Measurements from ENCODE around the gene RGS12. TPM values are rescaled to one million over a fixed set of nuclear protein-coding genes. Genes with fewer than 3 reads are reported as not detected.

Gene RGS12
- total RNA-seq, 1 experiment from 2014 or later: 16.9 TPM

DNA sequence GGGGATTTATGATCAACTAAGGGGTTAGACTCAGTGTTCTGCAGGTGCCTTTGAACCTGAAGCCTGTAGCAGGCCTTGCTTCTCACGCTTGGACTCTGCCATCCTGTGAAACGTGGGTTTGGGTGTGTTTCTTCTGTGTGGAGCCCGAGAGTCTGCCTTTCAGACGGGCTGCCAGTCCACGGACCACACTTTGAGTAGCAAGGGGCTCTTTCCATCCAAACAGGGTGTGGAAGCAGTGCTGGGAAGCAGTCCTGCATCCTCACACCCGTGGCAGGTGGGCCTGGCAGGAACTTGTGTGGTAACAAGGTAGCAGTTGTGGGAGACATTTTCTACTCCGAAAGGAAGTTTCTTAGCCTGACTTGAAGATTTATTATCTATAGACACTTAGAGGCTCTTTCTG lies 22.7 kb downstream of the RGS12 start:
- H3T11ph ChIP-seq (ENCODE audit: low read length): no peak overlapping the region
- no peak overlapping the region for H2BK12ac ChIP-seq (ENCODE audit: insufficient read length, low read depth, low read length)
- H3K79me2 ChIP-seq (ENCODE audit: insufficient read depth, low read length): no peaks in the 10 kb centered on the region
- H3K56ac ChIP-seq (ENCODE audit: insufficient read length, low read depth, low read length): no peak overlapping the region
- H2BK5ac ChIP-seq (ENCODE audit: insufficient read length, low read length): no peak overlapping the region
- no peak overlapping the region for H2BK20ac ChIP-seq (ENCODE audit: low read depth, low read length, poor library complexity, severe bottlenecking)
- Mint-ChIP-seq H3K36me3 (ENCODE audit: insufficient read depth in 1 of 3, low read depth in 3 of 3) (peaks cover 2 to 23% (median 15%) of the 10 kb centered on the region in 3 experiments; a peak in 5 of 7 replicates), H3K27ac (no peak overlapping the region), H3K9me3 (no peaks in the 10 kb centered on the region), H3K4me3 (no peak overlapping the region), H3K4me1 (peaks cover 0 to 9% of the 10 kb centered on the region in 2 experiments; a peak in 2 of 4 replicates), H3K27me3 (ENCODE audit: low read depth) (no peaks in the 10 kb centered on the region; the same call in 1 of the 2 replicates)
- no peak overlapping the region for H2AK5ac ChIP-seq (ENCODE audit: insufficient read length, low read length)
- no peak overlapping the region for H4K8ac ChIP-seq (replicated peaks; ENCODE audit: insufficient read length, low read depth, low read length)
- H3K4me1 ChIP-seq (ENCODE audit: insufficient read depth, low read length): no peaks in the 10 kb centered on the region
- no peak overlapping the region for H2AFZ ChIP-seq (ENCODE audit: low read length)
- TF ChIP-seq, protein P1, sequence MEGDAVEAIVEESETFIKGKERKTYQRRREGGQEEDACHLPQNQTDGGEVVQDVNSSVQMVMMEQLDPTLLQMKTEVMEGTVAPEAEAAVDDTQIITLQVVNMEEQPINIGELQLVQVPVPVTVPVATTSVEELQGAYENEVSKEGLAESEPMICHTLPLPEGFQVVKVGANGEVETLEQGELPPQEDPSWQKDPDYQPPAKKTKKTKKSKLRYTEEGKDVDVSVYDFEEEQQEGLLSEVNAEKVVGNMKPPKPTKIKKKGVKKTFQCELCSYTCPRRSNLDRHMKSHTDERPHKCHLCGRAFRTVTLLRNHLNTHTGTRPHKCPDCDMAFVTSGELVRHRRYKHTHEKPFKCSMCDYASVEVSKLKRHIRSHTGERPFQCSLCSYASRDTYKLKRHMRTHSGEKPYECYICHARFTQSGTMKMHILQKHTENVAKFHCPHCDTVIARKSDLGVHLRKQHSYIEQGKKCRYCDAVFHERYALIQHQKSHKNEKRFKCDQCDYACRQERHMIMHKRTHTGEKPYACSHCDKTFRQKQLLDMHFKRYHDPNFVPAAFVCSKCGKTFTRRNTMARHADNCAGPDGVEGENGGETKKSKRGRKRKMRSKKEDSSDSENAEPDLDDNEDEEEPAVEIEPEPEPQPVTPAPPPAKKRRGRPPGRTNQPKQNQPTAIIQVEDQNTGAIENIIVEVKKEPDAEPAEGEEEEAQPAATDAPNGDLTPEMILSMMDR (conservative IDR thresholded peaks at IDR 0.05): no peak
- no peak overlapping the region for H3K4ac ChIP-seq (ENCODE audit: low read depth, low read length)
- H2BK120ac ChIP-seq (ENCODE audit: low read depth, low read length, poor library complexity, severe bottlenecking): no peak overlapping the region
- H4K20me1 ChIP-seq (ENCODE audit: control insufficient read depth, insufficient read depth, insufficient read length): no peaks in the 10 kb centered on the region
- no peak overlapping the region for H3K23ac ChIP-seq (ENCODE audit: insufficient read length, low read depth, low read length)
- H3K9ac ChIP-seq (ENCODE audit: extremely low read depth, insufficient read length, low read length): no peak overlapping the region
- no peaks in the 10 kb centered on the region for H3K9me3 ChIP-seq (ENCODE audit: control insufficient read depth, low read depth, low read length)
- H4K91ac ChIP-seq (ENCODE audit: insufficient read length, low read depth, low read length): no peak overlapping the region
- no peak overlapping the region for H4K5ac ChIP-seq (ENCODE audit: insufficient read length, low read depth, low read length)
- H3K27ac ChIP-seq (ENCODE audit: insufficient read length, low read depth, low read length): no peak overlapping the region
- H2BK15ac ChIP-seq (ENCODE audit: low read depth, low read length): no peak overlapping the region
- no peak overlapping the region for H3K4me2 ChIP-seq (ENCODE audit: insufficient read depth, insufficient read length, low read length)
- DNase-seq: peak; percentile 16
- H3K18ac ChIP-seq (ENCODE audit: insufficient read length, low read depth, low read length): no peak overlapping the region
- H3K23me2 ChIP-seq (ENCODE audit: insufficient read length, low read depth, low read length, poor library complexity, severe bottlenecking): no peaks in the 10 kb centered on the region
- no peaks in the 10 kb centered on the region for H3K27me3 ChIP-seq (ENCODE audit: insufficient read depth, low read length)
- WGBS (ENCODE audit: extremely low coverage, insufficient read length, low lambda C conversion rate): no CpG with 5 or more reads among the region's 7 CpGs
- no peaks in the 10 kb centered on the region for H3K79me1 ChIP-seq (ENCODE audit: insufficient read depth, low read depth, low read length, poor library complexity, severe bottlenecking)
- H3K14ac ChIP-seq (ENCODE audit: insufficient read depth, low read length): no peak overlapping the region

Measured in H9 (cell line).